Adipose tissue (tissue), 3 donors: ENCODE results near the gene ADIPOQ. TPM values are rescaled to one million over a fixed set of nuclear protein-coding genes. Genes with fewer than 3 reads are reported as not detected.
"Not testable (repeated sequence)": the region's sequence is repeated elsewhere in the genome, so short reads cannot be mapped to it uniquely, and the experiment has no call there.

Experiments
- H3K27ac ChIP-seq: one replicate; pipeline ENCODE4 v1.5.1; 2013; ENCODE audit warnings: low read depth, low read length
- WGBS, 3 donors: extraction: QIAGEN DNeasy Blood & Tissue Kit; methylation state at CpG; one replicate each; pipeline ENCODE4 v1.1.7; 2013; 5-methylcytosine and 5-hydroxymethylcytosine counted together
- polyA plus RNA-seq, 3 donors: library from polyadenylated mRNA; stranded (reverse); fragments of 200-250 nt; gene quantifications; one replicate each; pipeline ENCODE4 v1.2.3, GENCODE V29; 2013
- donor health status: healthy with polysubstance abuse.
- donor health status: Bipolar disorder and iron deficiency.
- donor health status: healthy.

Gene ADIPOQ
- polyA plus RNA-seq, 3 donors = 98.4 to 1,082 (median 265) TPM

- H3K27ac ChIP-seq = no peak overlapping the region
- WGBS, 3 donors = 5 to 8% (median 8%) methylated on average over 23 of the region's 23 CpGs
Measured at GRCh38 chr3:186825294-186825821, 17.2 kb upstream of the ADIPOQ start.

- H3K27ac ChIP-seq = no peak overlapping the region
- 19 to 27% (median 22%) methylated on average over 11 of the region's 11 CpGs for WGBS, 3 donors
Measured at GRCh38 chr3:186825872-186826409, 16.6 kb upstream of the ADIPOQ start.

- WGBS, 3 donors = 9 to 11% (median 11%) methylated on average over 14 of the region's 14 CpGs
- H3K27ac ChIP-seq = no peak overlapping the region
Measured at GRCh38 chr3:186826410-186826975, 16.0 kb upstream of the ADIPOQ start.

- no peak overlapping the region for H3K27ac ChIP-seq
- 2 to 5% (median 2%) methylated on average over 33 to 80 of the region's 80 CpGs for WGBS, 3 donors
Measured at GRCh38 chr3:186826976-186827857, 15.3 kb upstream of the ADIPOQ start.

GRCh38 chr3:186828340-186828739, 14.2 kb upstream of the ADIPOQ start:
- no peak overlapping the region for H3K27ac ChIP-seq
- 20 to 29% (median 28%) methylated on average over 5 of the region's 5 CpGs for WGBS, 3 donors

GRCh38 chr3:186831798-186832197, 10.7 kb upstream of the ADIPOQ start:
- no peak overlapping the region for H3K27ac ChIP-seq
- WGBS, 3 donors = 59 to 79% (median 65%) methylated on average over 4 of the region's 4 CpGs

DNA sequence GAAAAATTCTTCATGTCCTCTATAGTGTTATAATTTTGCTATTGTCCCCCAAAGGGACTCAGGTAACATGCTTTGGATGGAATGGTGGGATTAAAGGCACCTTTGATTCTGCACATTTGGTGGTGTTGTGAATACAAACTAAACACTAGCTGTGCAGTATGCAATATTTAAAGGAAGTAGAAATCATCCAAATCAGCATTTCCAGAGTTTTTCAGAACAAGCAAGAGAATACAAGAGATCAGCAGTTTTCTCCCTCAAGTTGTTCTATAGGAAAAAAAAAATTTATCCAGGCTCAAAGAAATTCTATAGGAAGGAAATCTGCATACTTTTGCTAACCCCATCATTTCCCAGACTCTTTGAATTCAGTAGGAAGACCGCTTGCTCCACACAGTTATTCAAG, 10.2 kb upstream of the ADIPOQ start:
- 67 to 96% (median 88%) methylated on average over 1 of the region's 1 CpG for WGBS, 3 donors
- H3K27ac ChIP-seq = no peak overlapping the region

DNA sequence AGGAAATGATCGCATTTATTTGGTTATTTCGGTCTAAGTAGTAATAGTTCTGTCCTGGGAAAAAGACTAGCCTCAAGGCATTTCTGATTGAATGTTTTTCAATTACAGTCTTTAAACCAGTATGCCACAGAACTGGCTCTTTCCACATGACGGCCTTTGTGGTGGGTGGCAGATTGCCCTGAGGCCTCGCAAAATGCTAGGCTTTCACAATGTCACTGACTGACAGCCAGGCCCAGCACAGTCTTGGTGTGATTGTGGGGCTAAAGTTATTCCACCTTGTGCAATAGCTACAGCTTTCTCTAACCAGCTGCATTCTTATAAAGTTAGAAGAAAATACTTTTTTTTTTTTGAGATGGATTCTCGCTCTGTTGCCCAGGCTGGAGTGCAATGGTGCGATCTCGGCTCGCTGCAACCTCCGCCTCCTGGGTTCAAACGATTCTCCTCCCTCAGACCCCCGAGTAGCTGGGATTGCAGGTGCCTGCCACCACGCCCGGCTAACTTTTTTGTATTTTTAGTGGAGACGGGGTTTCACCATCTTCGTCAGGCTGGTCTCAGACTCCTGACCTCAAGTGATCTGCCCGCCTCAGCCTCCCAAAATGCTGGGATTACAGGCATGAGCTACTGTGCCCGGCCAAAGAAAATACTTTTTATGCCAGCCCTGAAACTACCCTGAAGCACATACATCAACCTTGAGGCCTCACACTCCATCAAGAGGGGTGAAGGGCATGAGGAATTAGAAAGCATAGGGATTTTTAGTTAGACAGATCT, 2.5 kb upstream of the ADIPOQ start:
- H3K27ac ChIP-seq = no peak overlapping the region
- WGBS, 3 donors = 77 to 88% (median 79%) methylated on average over 17 of the region's 17 CpGs

DNA sequence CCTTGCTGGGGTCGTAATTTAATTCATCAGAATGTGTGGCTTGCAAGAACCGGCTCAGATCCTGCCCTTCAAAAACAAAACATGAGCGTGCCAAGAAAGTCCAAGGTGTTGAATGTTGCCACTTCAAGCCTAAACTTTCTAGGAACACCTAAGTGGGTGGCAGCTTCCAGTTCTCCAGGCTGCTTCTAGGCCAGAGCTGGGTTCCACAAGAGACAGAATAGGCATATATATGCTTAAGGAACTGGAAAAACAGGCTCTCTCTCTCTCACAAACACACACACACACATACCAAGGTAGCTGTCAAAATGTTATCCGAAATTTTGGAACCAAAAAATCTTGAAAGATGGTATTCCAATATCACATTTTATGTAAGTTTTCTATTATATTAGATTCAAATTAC, 890 bp upstream of the ADIPOQ start:
- 55 to 83% (median 76%) methylated on average over 4 of the region's 4 CpGs for WGBS, 3 donors
- no peak overlapping the region for H3K27ac ChIP-seq

GRCh38 chr3:186843039-186843432, 526 bp downstream of the ADIPOQ start:
- WGBS, 3 donors = 71 to 85% (median 81%) methylated on average over 3 of the region's 3 CpGs
- no peak overlapping the region for H3K27ac ChIP-seq

GRCh38 chr3:186844908-186845307, 2.4 kb downstream of the ADIPOQ start:
- WGBS, 3 donors = 71 to 91% (median 74%) methylated on average over 11 of the region's 11 CpGs
- H3K27ac ChIP-seq = no peak overlapping the region

GRCh38 chr3:186845756-186846155, 3.2 kb downstream of the ADIPOQ start:
- WGBS, 3 donors = 51 to 75% (median 75%) methylated on average over 10 of the region's 10 CpGs
- no peak overlapping the region for H3K27ac ChIP-seq

- no peak overlapping the region for H3K27ac ChIP-seq
- WGBS, 3 donors = 46 to 70% (median 66%) methylated on average over 2 of the region's 2 CpGs
Measured at GRCh38 chr3:186847437-186847836, 4.9 kb downstream of the ADIPOQ start.

DNA sequence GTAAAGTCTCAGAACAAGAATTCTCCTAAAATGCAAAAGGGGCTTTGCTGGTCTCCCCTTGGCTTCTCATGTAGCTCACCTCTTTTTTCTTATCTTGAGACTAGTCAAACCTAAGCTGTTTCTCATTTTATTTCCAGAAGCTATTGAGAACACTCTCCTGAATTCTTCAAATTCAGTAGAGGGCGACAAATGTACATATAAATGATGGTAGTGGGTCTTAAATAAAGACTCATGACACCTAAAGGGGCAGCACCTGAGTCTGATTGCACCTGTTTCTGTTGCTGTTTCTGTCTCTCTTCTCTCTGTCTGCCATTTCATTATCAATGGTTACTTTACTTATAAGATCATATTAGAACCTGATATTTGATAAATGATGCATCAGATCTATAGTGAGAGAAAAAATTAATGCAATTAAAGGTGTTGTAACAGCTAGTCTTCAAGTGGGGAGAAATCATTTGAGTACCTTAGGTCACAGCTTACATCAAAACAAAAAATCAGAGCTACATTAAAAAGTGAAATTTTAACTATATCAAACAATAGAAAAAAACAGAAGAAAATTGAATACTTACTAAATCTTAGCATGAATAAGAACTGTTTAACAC, 7.0 kb downstream of the ADIPOQ start:
- WGBS, 3 donors = 0 to 5% (median 0%) methylated on average over 1 of the region's 1 CpG

GRCh38 chr3:186851835-186852234, 9.3 kb downstream of the ADIPOQ start:
- WGBS, 3 donors = 84 to 97% (median 94%) methylated on average over 3 of the region's 3 CpGs
- not testable (repeated sequence) for H3K27ac ChIP-seq

More for the DNA sequence above, 7.0 kb downstream of the ADIPOQ start:
- no peak overlapping the region for H3K27ac ChIP-seq

DNA sequence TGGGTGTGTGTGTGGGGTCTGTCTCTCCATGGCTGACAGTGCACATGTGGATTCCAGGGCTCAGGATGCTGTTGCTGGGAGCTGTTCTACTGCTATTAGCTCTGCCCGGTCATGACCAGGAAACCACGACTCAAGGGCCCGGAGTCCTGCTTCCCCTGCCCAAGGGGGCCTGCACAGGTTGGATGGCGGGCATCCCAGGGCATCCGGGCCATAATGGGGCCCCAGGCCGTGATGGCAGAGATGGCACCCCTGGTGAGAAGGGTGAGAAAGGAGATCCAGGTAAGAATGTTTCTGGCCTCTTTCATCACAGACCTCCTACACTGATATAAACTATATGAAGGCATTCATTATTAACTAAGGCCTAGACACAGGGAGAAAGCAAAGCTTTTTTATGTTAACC, 10.5 kb downstream of the ADIPOQ start:
- no peak overlapping the region for H3K27ac ChIP-seq
- 66 to 81% (median 75%) methylated on average over 6 of the region's 6 CpGs for WGBS, 3 donors

DNA sequence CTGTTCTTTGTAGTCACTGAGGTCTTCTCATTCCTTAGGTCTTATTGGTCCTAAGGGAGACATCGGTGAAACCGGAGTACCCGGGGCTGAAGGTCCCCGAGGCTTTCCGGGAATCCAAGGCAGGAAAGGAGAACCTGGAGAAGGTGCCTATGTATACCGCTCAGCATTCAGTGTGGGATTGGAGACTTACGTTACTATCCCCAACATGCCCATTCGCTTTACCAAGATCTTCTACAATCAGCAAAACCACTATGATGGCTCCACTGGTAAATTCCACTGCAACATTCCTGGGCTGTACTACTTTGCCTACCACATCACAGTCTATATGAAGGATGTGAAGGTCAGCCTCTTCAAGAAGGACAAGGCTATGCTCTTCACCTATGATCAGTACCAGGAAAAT, 11.6 kb downstream of the ADIPOQ start:
- H3K27ac ChIP-seq = no peak overlapping the region
- 82 to 95% (median 94%) methylated on average over 8 of the region's 8 CpGs for WGBS, 3 donors

DNA sequence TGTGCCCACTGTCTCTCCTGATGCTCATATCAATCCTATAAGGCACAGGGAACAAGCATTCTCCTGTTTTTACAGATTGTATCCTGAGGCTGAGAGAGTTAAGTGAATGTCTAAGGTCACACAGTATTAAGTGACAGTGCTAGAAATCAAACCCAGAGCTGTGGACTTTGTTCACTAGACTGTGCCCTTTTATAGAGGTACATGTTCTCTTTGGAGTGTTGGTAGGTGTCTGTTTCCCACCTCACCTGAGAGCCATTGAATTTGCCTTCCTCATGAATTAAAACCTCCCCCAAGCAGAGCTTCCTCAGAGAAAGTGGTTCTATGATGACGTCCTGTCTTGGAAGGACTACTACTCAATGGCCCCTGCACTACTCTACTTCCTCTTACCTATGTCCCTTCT, 12.4 kb downstream of the ADIPOQ start:
- no peak overlapping the region for H3K27ac ChIP-seq
- 0% methylated on average over 1 of the region's 1 CpG for WGBS, 3 donors
